Prostate gland (tissue), 2 donors: ENCODE data around the gene MKNK2. TPM values are rescaled to one million over a fixed set of nuclear protein-coding genes. Genes with fewer than 3 reads are reported as not detected.

ENCODE experiments used
- DNase-seq: peaks from one replicate; pipeline ENCODE4 v3.0.0-alpha.2; 2019; ENCODE audit warnings: low spot score
- H3K27ac ChIP-seq, 2 donors: fragments of 200-600 bp; sonication (generic); 2 replicates each; pipeline ENCODE4 v1.5.1; 2017 to 2019
- H3K27me3 ChIP-seq: fragments of 200-600 bp; sonication (generic); replicated peaks from 2 replicates; pipeline ENCODE4 v1.5.1; 2019; ENCODE audit not compliant: insufficient read depth
- H3K36me3 ChIP-seq, 2 donors: fragments of 200-600 bp; sonication (generic); 1 replicate in 1 of 2; 2 replicates in 1 of 2; pipeline versions ENCODE4 v1.5.1 to v1.8.1; 2017 to 2019
- H3K4me1 ChIP-seq: fragments of 200-600 bp; sonication (generic); replicated peaks from 2 replicates; pipeline ENCODE4 v1.5.1; 2019
- H3K4me3 ChIP-seq, 2 donors: fragments of 200-600 bp; sonication (generic); 2 replicates each; pipeline ENCODE4 v1.5.1; 2017 to 2019
- H3K9me3 ChIP-seq: fragments of 200-600 bp; sonication (generic); 2 replicates; pipeline ENCODE4 v1.5.1; 2017
- CTCF ChIP-seq, 4 experiments: fragments of 200-600 bp in 2 of 4; fragments of 450-650 bp in 2 of 4; sonication (generic) in 2 of 4; IDR thresholded peaks; 1 replicate in 3 of 4; 2 replicates in 1 of 4; pipeline ENCODE4 v1.5.1; 2016 to 2019; ENCODE audit warnings: antibody characterized with exemption in 4 of 4, mild to moderate bottlenecking in 2 of 4, moderate library complexity in 2 of 4
- POLR2A ChIP-seq: fragments of 450-650 bp; IDR thresholded peaks from one replicate; pipeline ENCODE4 v1.6.1; 2016; ENCODE audit warnings: antibody characterized with exemption, mild to moderate bottlenecking
- POLR2AphosphoS5 ChIP-seq: sonication (generic); formaldehyde crosslinking; IDR thresholded peaks from one replicate; pipeline ENCODE4 v1.6.1; 2017; ENCODE audit warnings: antibody characterized with exemption
- WGBS: methylation state at CpG from one replicate; pipeline ENCODE4 v1.1.5; 2018; 5-methylcytosine and 5-hydroxymethylcytosine counted together
- intact Hi-C: fragments of 100-400 bp; cut with DNase I; formaldehyde crosslinking; loops from one replicate; pipeline ENCODE4 v1.14.2; 2022
- total RNA-seq, 2 donors: library from RNA; depleted of rRNA; stranded (reverse); fragments of >200 nt; gene quantifications; one replicate each; pipeline ENCODE4 v1.1.0, GENCODE V29; 2016

The MKNK2 gene
- total RNA-seq, 2 donors from 2014 or later, result 141 to 189 TPM

- intact Hi-C loops, result no loop called here
- under 1% methylated on average over 39 of the region's 55 CpGs for WGBS
- no peak for DNase-seq
Observed at GRCh38 chr19:2060884-2061494, 9.9 kb upstream of the MKNK2 start.

GRCh38 chr19:2059422-2060201 lies 8.6 kb upstream of the MKNK2 start:
- peak; percentile 66 for DNase-seq
- H3K36me3 ChIP-seq, result no peaks in the 10 kb centered on the region
- 32% methylated on average over 22 of the region's 24 CpGs for WGBS
- H3K27ac ChIP-seq, result peak overlapping the region; percentile 99 to 100
- H3K27me3 ChIP-seq, result no peaks in the 10 kb centered on the region
- intact Hi-C loops, result no loop called here
- H3K4me3 ChIP-seq, result no peak overlapping the region
- peaks cover 41% of the 10 kb centered on the region for H3K4me1 ChIP-seq
- TF ChIP-seq POLR2A, result peak; percentile 63
- no peak for TF ChIP-seq CTCF (IDR thresholded peaks at IDR 0.05)
- TF ChIP-seq POLR2AphosphoS5, result peak; percentile 57
- H3K9me3 ChIP-seq, result no peaks in the 10 kb centered on the region

More at GRCh38 chr19:2060884-2061494, 9.9 kb upstream of the MKNK2 start:
- no peaks in the 10 kb centered on the region for H3K27me3 ChIP-seq
- H3K4me3 ChIP-seq, result peak overlapping the region; percentile 65 to 75
- H3K9me3 ChIP-seq, result no peaks in the 10 kb centered on the region
- peaks cover 35% of the 10 kb centered on the region for H3K4me1 ChIP-seq
- peak; percentile 91 for TF ChIP-seq POLR2A
- TF ChIP-seq CTCF (IDR thresholded peaks at IDR 0.05), result no peak
- peak overlapping the region; percentile 99 to 100 for H3K27ac ChIP-seq
- H3K36me3 ChIP-seq, result no peaks in the 10 kb centered on the region

GRCh38 chr19:2058570-2059421 lies 7.8 kb upstream of the MKNK2 start:
- H3K4me1 ChIP-seq, result peaks cover 35% of the 10 kb centered on the region
- intact Hi-C loops, result no loop called here
- no peaks in the 10 kb centered on the region for H3K9me3 ChIP-seq
- H3K27ac ChIP-seq, result peak overlapping the region; percentile 99 to 100
- WGBS, result 82% methylated on average over 27 of the region's 27 CpGs
- TF ChIP-seq CTCF (IDR thresholded peaks at IDR 0.05) (no peak), POLR2AphosphoS5 (no peak), POLR2A (no peak)
- DNase-seq, result no peak
- no peaks in the 10 kb centered on the region for H3K36me3 ChIP-seq
- H3K27me3 ChIP-seq, result no peaks in the 10 kb centered on the region
- no peak overlapping the region for H3K4me3 ChIP-seq

- Histone ChIP-seq H3K27me3 (no peaks in the 10 kb centered on the region), H3K36me3 (no peaks in the 10 kb centered on the region), H3K4me1 (peaks cover 35% of the 10 kb centered on the region), H3K9me3 (no peaks in the 10 kb centered on the region), H3K4me3 (no peak overlapping the region), H3K27ac (peak overlapping the region; percentile 99 to 100)
- no peak for TF ChIP-seq CTCF (IDR thresholded peaks at IDR 0.05)
- no peak for DNase-seq
- WGBS, result 78% methylated on average over 23 of the region's 23 CpGs
- intact Hi-C loops, result no loop called here
Observed at GRCh38 chr19:2057484-2058469, 6.7 kb upstream of the MKNK2 start.
